GM19395 (cell line): ENCODE measurements around the gene DDX1.
A peak's percentile ranks its signal among the peaks of the same experiment; 100 is the strongest.

Source experiments
- ATAC-seq: cut with Tn5 transposase; IDR thresholded peaks from one replicate; pipeline ENCODE4 v1.9.1; 2021; ENCODE audit warnings: mild to moderate bottlenecking, moderate library complexity; ENCODE audit not compliant: unreplicated experiment

Gene DDX1

GRCh38 chr2:15626967-15627366 is 35.3 kb downstream of the DDX1 start:
- ATAC-seq, result no peak

DNA sequence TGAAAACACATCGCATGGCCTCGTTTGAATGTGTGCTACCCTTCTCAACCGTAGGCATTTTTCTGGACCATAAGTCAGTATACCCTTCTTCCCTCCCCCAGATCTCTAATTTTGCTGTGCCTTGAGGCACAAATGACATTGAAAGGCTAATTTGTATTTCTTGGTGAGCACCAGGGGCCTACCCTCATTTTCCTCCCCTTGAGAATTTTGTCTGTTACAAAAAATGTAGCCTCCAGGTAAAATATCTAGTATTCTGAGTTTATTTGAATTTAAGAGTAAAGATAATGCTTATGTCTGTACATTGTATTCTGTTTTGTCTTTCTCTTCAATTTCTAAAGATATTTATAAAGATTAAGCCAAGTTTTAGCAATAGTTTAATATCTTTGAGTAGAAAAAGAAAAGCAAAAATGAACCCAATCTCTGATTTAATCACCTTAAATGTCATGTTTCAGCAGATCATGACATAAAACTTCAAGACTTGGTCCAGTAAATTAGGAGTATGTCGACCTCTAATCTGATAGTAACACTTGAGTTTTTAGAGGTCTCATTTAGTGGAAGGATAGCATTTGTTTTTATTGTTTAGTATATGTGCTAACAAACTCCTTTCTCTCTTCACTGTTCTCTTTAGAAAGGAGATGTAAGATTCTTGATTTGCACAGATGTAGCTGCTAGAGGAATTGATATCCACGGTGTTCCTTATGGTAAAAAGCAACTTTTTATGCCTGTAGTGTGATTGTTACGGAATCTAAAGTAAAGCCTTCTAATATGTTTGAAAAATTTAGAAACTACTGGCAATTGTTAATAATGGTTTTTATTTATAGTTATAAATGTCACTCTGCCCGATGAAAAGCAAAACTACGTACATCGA is 36.4 kb downstream of the DDX1 start:
- no peak for ATAC-seq

DNA sequence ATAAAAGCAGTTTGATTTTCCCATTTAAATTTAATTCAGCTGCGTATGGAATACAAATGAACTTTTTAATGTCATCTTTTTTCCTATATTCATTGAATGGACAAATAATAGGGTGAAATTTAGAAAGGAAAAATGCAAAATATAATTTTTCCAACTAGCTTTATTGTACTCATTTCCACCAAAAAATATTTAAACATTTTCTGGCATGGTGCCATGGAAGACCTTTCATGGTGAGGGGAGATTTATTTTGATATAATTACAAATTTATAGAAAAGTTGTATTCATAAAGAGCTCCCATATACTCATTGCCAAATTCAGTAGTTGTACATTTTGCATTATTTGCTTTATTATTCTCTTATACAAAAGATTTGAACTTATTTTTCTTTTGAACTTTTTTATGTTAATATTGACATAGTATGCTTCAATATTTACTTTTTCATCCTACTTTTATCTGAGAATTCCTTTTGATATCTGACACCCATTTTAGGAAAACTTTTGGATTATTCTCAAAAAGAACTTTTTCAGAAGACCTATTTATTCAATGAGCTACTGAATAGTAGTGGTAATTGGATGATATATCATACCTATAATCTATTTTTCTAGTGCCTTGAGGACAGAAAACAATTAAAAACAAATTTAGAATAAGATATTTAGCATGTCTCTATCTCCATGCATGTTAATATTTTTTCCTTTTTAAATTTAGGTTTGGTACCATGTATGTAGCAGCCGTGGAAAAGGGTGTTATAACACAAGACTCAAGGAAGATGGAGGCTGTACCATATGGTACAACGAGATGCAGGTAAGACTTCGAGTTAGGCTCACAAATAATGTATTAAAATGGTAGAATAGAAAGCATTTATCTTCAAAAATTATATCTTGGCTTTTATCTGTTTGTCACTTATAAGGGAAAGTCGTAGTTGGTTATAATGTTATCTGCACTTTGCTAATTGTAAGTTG is 37.5 kb downstream of the DDX1 start:
- no peak for ATAC-seq

- ATAC-seq, result no peak
These were observed 38.7 kb downstream of the DDX1 start for GRCh38 chr2:15630121-15630977.

GRCh38 chr2:15630978-15631719 is 39.5 kb downstream of the DDX1 start:
- ATAC-seq, result no peak

GRCh38 chr2:15631883-15632282 is 40.2 kb downstream of the DDX1 start:
- no peak for ATAC-seq

- no peak for ATAC-seq
These were observed 41.6 kb downstream of the DDX1 start for GRCh38 chr2:15633043-15633970.

- no peak for ATAC-seq
These were observed 42.3 kb downstream of the DDX1 start for GRCh38 chr2:15633971-15634346.

DNA sequence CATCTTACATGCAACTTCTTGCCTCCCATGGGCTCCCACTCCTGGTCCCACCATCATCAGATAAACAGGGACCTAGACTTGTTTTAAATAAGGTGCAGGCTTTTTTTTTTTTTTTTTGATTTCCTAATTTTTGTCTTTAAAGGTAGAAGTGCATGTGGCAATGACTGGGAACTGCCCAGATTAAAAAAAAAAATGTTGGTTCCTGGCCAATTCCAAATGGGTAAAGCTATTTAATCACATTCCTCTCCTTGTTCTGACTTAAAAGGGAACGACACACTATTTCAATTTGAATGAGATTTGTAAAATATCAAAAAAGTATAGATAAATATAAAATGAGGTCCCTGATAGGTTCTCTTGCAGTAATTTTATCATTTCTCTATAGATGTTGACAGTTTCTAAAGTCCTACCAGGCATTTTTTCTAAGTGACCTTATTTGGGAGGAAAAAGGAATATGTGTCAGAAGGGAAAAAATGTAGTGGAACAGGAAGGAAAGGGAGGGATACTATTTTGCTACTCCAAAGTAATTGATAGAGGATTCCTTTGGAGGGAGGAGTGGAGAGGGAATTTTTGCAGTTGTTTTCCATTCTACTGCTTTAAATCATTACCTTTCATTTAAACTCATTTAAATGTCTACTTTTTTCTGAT is 43.3 kb downstream of the DDX1 start:
- ATAC-seq, result no peak

- ATAC-seq, result peak; percentile 97
These were observed 45.5 kb downstream of the DDX1 start for GRCh38 chr2:15636972-15637785.

DNA sequence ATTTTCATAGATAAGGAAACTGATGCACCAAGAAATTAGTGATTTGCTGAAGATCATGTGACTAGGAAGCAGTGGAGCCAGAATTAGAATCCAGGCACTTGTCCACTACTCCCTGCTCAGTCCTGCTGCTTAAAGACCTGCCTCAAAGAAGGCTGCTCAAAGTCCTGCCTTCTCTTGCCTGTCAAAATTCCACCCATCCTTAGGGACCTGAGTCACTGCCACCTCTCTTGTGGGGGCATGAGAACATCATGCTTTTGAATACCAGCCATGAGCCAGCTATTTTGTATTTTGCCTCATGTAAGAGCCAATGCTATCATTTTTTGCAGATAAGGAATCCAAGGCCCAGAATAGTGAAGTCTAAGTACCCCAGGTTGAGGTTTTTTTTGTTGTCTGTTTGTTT is 47.1 kb downstream of the DDX1 start:
- ATAC-seq, result no peak

GRCh38 chr2:15639323-15640251 is 47.9 kb downstream of the DDX1 start:
- ATAC-seq, result no peak

- no peak for ATAC-seq
These were observed 48.6 kb downstream of the DDX1 start for GRCh38 chr2:15640261-15640711.

DNA sequence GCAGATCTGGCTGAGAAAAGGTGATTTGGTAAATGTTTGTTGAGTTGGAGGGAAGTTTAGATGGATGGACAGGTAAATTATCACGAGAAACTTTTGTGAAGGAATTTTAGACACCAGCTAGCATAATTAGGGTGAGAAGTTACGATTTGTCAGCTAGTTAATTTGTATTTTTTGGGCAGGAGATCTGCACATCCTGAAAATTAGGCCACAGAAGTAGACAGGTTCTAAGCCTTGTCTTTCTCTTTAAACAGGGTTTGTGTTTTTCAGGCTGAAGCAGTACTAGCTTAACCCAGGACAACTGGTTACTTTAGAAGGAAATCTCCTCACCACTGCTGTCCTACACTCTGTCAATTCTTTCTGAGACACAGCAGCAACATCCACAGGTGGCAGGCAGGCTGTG is 49.1 kb downstream of the DDX1 start:
- no peak for ATAC-seq

DNA sequence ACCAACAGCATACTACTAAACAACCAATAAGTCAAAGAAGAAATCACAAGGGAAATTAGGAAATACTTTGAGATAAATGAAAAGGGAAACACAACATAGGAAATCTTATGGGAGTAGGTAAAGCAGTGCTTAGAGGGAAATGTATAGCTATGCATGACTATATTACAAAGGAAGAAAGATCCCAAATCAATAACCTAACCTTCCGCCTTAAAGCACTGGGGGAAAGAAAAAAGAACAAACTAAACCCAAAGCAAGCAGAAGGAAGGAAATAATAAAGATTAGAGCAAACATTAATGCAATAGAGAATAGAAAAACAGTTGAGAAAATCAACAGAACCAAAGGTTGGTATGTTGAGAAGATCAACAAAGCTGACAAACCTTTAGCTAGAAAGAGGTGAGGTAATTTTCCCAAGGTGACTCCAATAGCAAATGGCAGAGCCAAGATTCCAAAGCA is 49.9 kb downstream of the DDX1 start:
- no peak for ATAC-seq

- no peak for ATAC-seq
These were observed 50.5 kb downstream of the DDX1 start for GRCh38 chr2:15642011-15642814.
